GM21737 (cell line): ENCODE measurements around the gene HOGA1.

Experiments used
- ATAC-seq: cut with Tn5 transposase; IDR thresholded peaks from one replicate; pipeline ENCODE4 v1.9.1; 2021; ENCODE audit warnings: mild to moderate bottlenecking, moderate library complexity; ENCODE audit not compliant: unreplicated experiment

The HOGA1 gene

DNA sequence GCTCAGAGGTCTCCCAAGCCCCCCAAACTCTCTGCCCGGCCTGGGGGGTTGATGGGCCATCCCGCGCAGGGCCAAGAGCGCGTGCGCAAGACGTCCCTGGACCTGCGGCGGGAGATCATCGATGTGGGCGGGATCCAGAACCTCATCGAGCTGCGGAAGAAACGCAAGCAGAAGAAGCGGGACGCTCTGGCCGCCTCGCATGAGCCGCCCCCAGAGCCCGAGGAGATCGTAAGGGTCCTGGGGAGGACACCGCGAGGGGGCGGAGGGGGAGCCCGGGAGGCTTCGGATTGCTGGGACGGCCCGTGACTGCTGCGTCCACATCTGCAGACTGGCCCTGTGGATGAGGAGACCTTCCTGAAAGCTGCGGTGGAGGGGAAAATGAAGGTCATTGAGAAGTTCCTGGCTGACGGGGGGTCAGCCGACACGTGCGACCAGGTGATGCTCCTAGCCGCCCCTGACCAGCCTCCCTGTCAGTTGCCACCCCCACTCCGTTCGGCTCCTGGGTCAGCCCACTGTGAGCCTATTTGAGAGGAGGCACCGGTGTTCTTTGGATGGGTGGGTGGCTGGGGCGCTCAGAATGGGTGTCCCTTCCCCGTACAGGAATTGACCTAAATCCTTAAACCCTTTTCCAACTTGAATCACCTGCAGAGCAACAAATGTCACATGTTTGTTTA, 5.9 kb upstream of the HOGA1 start:
- ATAC-seq = no peak

DNA sequence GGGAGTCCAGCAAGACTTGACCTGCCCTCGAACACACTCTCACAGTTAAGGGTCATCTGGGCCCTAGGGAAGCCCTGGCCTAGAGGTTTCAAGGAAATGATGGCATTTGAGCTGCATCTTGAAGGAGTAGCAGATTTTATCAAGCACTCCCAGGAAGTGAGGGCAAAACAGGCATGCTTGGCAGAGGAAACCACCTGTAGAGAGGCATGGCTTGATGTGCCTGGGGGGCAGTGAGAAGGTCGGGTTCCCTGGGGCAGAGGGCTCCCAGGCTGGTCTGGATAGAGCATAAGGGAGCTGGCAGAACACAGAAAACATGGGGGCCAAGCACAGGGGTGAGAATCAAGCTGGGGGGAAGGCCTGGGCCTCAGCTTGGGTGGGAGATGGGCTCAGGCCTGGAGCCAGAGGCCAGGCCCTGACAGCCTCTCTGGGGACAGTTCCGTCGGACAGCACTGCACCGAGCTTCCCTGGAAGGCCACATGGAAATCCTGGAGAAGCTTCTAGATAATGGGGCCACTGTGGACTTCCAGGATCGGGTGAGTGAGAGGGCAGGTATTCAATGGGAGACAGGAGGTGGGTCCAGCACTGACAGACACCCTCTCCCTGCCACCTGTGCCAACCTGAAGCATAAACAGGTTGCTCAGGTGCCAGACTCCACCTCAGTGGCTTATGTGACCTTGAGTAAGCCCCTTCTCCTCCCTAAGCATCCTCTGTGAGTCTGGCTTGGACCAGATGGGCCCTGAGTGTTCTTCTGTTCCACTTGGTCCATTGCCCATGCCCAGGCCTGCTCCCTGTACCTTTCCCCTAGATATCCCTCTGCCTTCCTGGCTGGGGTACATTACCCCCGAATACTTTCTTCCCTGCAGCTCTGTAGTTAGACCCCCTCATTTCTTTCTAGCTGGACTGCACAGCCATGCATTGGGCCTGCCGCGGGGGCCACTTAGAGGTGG, 3.5 kb upstream of the HOGA1 start:
- ATAC-seq = no peak

DNA sequence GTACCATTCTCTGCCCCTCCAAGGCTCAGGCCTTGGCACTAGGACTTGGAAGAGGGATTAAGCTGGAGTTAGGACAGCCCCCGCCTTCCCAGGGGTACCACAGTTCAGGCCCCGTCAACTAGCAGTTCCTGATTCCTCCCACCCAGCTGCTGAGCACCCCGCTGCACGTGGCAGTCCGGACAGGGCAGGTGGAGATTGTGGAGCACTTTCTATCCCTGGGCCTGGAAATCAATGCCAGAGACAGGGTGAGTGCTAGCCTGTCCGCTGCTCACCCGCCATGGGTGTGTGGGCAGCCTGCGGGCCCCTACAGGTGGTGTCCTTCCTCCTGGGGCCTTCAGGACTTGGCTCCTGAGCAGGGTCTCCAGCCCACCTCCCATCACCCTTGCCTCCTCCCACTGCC, 2.0 kb upstream of the HOGA1 start:
- ATAC-seq = no peak

DNA sequence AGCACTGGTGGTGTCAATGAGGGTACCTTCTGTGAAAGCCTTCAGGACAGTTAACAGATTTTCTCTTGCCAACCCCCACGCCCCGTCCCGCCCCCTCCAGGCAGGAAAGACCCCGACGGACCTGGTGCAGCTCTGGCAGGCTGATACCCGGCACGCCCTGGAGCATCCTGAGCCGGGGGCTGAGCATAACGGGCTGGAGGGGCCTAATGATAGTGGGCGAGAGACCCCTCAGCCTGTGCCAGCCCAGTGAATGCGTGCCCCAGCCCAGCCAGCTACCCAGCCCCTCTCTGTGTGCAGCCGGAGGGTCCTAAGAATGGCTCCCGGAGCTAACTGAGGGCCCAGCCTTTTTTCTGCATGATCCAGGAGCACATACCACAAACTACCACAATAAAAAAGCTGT, 713 bp upstream of the HOGA1 start:
- no peak for ATAC-seq

DNA sequence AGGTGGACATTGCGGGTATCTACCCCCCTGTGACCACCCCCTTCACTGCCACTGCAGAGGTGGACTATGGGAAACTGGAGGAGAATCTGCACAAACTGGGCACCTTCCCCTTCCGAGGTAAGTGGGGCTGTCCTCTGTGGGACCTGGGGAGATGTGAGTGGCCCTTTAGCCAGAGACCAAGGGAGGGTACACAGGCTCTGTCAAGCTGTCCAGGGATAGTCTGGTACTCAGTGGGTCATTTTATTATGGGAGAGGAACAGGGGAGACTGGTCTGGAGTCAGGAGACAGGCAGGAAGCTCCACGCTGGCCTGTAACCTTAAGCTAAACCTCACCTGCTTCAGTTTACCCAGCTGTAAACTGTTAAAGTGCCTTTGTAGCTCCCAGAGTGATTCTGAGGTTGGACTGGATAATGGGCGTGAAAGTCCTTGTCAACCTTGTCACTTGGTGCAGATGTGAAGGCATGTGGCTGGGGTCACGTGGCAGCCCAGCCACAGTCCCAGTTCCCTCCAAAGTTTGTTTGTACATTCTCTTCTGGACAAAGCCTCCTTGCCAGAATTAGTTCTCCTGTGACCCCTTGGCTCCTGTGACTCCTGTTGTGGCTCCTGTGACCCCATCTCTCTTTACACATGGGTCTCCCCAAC, 729 bp downstream of the HOGA1 start:
- ATAC-seq = no peak

DNA sequence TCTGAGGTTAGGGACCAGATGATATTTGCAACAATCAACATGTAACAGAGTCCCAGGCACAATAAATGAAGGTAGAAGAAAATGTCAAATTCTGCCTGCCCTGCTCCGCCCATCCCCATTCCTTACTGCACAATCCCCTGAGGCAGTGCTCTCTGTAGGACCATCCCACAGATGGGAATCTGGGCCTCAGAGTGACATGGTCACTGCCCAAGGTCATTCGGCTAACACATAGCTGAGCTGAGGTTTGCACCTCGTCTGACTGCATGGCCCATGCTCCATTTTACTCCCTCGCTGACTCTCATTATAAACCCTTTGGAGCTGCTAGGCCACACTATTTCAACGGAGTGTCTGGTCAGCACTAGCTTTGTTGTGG, 1.2 kb downstream of the HOGA1 start:
- ATAC-seq = no peak

DNA sequence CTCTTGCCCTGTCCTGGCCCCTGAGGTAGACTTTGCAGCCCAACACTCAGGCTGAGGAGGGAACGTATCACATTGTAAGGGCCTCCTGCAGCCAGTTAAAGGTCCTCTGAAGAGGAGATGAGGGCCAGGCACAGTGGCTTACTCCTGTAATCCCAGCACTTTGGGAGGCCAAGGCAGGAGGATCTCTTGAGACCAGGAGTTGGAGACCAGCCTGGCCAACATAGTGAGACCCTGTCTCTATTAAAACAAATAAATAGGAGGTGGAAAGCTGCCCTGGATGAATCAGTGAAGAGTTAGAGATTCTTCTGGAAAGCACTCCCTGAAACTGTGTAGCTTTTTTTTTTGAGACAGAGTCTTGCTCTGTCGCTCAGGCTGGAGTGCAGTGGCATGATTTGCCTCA, 3.0 kb downstream of the HOGA1 start:
- ATAC-seq = no peak

DNA sequence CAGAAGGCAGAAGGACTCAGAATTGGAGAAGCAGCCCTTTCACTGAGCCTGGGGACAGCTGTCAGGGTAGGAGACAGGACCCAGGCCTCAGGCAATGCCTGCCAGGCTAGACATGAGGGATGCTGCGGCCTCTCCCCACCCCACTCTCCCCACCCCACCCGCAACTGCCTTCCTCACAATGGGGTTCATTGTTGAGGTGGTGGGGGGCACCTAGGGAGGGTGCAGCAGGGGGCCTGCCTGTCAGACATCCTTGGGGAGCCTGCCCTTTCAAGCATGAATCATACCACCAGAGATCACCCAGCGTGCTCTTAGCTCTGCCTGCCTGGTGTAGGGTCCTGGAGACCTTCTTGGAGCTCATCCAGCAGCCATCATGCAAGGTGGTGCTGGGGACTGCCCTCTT, 5.3 kb downstream of the HOGA1 start, which contains the start of gene C10orf62:
TSS of gene C10orf62 (plus strand) at position 243 of the 400 bp plus-strand sequence. CDS start 177 bp downstream, outside the sequence.
- no peak for ATAC-seq

DNA sequence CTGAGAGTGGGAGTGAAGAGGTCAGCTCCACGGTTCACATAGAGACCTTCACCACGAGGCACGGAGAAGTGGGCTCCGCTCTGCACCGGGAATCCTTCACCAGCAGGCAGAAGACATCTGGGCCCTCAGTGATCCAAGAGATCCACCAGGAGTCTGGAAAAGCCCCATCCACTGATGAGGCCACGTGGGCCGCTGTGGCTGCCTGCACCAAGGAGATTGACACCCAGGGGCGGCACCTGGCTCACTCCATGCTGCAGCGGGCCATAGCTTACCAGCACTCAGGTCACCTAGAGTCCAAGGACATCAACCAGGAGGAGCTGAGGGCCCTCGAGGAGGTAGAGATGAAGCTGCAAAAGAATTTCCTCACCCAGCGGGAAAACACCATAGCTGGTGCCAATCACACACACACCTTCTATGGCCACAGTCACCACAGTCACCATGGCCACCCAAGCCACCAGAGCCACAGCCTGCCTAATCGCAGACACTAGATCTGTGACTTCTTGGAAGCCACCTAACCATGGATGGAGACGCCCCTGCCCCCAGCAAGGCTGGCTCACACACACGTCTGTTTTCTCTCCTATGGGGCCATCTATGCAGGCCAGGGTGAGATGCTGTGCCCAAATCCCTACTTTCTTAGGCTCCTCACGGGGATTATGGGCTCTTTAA, 6.0 kb downstream of the HOGA1 start:
- ATAC-seq = no peak

DNA sequence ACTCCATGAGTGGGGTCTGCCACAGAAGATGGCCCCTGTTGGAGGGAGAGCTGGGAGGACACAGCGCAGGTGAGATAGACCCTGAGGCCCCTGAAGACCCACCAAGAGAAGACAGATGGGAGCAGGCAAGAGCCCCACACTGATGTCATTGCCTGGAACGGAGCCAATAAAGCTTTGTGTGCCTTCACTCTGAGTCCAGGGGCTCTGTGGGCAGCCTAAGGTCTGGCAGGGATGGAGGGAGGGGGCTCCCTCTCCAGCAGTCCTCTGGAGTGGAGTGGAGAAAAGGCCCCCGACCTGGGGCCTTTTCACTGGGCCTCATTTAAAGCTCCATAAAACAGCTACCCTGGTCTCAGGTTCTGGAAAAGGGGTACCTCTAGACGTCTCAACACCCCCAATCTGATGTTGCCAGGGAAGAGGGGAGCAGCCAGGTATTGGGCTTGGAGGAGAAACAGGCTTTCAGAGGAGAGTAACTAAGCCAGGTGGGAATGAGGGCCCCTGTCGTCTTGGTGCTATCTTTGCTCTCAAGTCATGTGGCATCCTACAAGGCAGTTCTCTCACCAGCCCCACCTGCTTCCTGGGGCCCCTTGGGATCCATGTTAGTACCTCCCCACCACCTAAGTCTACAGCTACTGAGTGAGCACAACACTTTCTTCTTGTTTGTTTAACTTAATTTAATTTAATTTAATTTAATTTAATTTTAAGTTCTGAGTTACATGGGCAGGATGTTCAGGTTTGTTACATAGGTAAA, 6.7 kb downstream of the HOGA1 start:
- no peak for ATAC-seq

DNA sequence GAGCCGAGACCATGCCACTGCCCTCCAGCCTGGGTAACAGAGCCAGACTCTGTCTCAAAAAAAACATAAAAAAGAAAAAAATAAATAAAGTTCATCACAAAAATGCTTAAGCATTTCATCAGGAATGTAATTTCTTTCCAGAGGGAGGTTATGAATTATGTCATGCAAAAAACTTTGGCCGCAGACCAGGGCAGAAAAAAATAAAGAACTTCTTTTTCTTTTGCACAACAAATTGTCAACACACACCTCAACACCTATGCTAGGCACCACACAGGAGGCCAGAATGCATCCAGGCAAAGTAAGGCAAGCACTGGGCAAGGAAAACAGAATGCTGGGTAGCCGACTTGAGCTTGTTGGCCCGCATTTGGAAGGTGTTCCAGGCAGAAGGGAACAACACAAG, 9.2 kb downstream of the HOGA1 start:
- ATAC-seq = no peak

DNA sequence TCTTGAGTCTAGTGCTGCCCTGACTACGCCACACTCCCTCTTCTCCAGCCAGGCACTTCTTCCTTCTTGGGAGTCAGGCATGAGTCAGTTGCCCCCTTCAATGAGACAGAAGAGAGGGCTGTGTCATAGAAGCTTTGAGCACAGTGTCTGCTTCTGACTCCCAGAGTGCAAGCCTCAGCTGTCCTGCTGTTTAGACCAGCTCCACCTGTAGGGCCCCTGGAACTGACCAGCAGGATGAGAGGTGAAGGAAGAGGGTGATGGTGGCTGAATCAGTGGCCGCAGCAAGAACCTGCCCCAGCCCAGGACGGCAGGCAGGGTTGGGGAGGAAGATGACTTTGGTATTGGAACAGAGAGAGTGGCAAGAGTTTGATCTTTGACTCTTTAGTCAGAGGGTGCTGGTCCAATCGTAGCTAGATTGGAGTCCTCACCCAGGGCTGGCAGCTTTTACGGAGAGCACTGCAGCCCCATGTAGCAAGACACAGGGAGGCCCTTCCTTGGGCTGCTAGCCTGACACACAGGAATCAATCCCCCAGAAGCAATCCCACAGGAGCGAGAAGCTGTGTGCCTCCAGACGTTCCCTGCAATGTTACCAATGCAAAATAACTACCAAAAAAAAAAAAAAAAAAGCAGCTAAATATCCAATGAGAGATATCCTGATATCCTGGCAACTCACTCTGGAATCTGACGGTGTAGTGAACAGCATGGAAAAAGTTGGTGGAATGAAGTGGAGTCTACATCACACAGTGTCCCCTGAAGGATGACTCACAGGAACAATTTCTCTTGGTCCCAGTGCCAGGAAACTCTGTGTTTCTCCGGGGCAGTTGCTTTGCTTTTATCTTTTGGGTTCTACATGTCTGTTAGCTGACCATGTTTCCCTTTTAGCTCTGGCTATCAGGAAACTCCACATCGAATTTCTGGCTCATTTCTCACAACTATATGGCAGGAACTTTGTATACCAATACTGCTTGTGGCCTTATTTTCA, 12.2 kb downstream of the HOGA1 start:
- no peak for ATAC-seq

DNA sequence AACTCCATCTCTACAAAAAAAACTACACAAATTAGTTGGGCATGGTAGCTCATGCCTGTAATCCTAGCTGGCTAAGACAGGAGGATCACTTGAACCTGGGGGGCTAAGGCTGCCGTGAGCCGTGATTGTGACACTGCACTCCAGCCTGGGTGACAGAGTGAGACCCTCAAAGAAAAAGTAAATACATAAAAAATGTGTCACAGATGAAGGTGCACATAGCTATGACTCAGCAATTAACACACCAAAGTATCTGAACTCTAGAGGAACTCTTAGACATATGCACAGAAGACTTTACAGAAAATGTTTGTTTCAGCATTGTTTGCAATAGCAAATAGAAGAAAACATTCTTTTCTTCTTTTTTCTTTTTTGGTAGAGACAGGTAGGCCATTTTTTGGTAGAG, 13.6 kb downstream of the HOGA1 start:
- ATAC-seq = no peak

DNA sequence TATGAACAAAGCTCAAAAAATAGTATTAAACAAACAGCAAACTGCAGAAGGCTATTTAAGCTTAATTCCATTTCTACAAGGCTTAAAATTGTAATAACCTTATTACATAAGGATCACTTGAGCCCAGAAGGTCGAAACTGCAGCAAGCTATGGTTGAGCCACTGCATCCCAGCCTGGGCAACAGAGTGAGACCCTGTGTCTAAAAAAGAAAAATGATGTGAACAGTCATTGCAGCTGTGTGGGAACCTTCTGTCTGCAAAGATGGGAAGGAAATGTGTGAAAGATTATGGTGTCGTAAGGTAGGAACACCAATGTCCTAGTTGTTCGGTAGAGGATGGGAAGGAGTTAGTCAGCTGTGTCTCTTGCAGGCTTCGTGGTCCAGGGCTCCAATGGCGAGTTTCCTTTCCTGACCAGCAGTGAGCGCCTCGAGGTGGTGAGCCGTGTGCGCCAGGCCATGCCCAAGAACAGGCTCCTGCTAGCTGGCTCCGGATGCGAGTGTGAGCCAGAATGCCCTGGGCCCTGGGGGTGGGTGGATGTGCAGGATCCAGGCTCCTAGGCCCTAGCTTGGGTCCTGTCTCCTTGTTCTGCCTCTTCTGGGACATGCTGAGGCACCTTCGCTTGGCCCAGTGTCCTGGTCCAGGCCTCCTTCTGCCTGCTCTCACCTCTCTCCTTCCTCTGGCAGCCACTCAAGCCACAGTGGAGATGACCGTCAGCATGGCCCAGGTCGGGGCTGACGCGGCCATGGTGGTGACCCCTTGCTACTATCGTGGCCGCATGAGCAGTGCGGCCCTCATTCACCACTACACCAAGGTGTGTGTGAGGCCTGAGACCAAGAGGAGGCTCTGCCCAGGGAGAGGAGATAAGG, 14.4 kb downstream of the HOGA1 start:
- no peak for ATAC-seq

DNA sequence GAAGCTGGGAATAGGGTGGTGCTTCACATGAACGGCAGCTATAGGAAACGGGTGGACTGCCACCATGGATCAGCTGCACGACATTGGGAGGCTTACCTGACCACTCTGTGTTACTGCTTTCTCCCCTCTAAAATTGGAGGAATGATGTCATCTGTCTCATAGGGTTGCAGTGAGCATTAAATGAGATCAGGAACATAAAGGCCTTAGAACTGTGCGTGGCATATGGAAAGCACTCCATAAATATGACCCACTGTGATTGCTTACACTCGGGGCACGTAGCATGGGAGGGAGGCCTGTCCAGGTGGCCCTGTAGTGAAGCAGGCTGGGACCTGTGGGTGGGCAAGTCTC, 15.1 kb downstream of the HOGA1 start:
- ATAC-seq = no peak

DNA sequence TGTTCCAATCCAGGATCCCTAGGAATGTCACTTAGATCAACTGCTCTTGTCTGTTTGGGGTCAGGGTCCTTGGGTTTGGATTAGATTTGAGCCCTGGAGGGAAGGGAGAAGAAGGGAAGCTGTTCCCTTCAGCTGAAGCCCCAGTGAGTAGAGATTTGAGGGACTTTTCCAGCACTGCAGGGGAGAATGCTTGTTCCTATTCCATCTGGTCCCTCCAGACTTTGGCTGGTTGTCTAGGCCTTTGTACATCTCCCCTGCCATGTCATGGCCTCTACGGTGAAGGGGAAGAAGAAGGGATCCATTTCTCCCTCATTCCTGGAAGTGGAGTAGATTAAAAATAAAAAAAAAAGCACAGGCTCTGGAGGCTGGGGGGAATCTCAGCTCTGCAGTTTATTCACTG, 16.4 kb downstream of the HOGA1 start:
- no peak for ATAC-seq

DNA sequence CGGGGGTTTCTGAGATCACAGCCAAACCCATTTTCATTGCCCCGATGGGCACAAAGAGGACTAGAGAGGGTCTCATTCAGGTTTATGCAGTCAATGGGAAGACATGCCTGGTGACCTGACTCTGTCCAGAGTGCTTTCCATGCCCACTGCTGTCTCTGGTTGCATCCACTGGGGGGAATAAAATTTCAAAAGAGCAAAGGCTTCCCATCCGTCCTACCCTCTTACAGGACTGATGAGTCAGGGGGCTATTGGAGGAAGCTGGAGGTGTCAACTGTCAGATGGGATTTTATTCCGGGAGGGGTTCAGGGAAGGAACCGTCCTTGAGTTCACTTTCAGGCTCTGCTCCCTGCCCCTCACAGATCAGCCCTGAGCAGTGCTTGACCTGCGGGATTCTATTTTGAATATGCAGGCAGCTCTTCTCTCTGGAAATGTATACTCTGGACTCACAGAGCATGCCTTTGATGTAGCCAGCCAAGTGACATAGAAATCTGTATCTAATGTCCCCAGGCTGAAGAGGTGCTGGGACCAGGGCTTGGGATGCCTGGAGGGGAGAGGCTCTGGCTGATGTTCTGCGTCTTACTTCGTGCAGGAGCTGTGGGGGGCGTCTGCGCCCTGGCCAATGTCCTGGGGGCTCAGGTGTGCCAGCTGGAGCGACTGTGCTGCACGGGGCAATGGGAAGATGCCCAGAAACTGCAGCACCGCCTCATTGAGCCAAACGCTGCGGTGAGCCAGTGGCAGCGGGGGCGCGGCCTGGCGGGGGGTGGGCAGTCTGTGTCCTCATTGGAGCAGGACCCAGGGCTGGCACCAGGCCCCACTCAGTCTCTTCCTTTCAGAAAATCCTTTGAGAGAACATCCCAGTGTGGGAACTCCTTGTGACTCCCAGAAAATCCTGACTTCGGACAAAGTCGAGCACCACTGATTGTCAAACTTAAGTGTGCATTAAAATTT, 17.4 kb downstream of the HOGA1 start:
- ATAC-seq = no peak
